Natural killer cell treated with Interleukin-12 subunit alpha and Interleukin-12 subunit beta and Interleukin-15 and Interleukin-18, amount 100 ng/mL, for 72 hours (primary cell): ENCODE data around the gene COPB1. TPM values are rescaled to one million over a fixed set of nuclear protein-coding genes. Genes with fewer than 3 reads are reported as not detected.

ENCODE experiments used
- ATAC-seq, 2 donors: fragments of 150-1000 bp; cut with Tn5 transposase in 1 of 2; sonication (Bioruptor Pico), chemical (Tn5 transposase) in 1 of 2; 2 replicates each; pipeline ENCODE4 v1.10.0; 2021
- DNase-seq: peaks from one replicate; pipeline ENCODE4 v3.0.0; 2022; ENCODE audit warnings: low spot score
- H3K27ac Mint-ChIP-seq, 2 donors: 1 replicate in 1 of 2; 2 replicates in 1 of 2; pipeline ENCODE4 v1.8.0; 2022; ENCODE audit warnings: mixed read lengths in 2 of 2, mild to moderate bottlenecking in 1 of 2, moderate library complexity in 1 of 2
- H3K27me3 Mint-ChIP-seq, 2 donors: 1 replicate in 1 of 2; 2 replicates in 1 of 2; pipeline ENCODE4 v1.8.0; 2022; ENCODE audit warnings: mixed read lengths in 2 of 2
- H3K36me3 Mint-ChIP-seq: one replicate; pipeline ENCODE4 v1.8.0; 2022; ENCODE audit warnings: mixed read lengths
- H3K4me1 Mint-ChIP-seq, 2 donors: 1 replicate in 1 of 2; 2 replicates in 1 of 2; pipeline ENCODE4 v1.8.0; 2022; ENCODE audit warnings: low read depth in 2 of 2, mixed read lengths in 2 of 2, mild to moderate bottlenecking in 1 of 2
- H3K4me3 Mint-ChIP-seq: one replicate; pipeline ENCODE4 v1.8.0; 2022; ENCODE audit warnings: mixed read lengths
- H3K9me3 Mint-ChIP-seq: 2 replicates; pipeline ENCODE4 v1.8.0; 2022; ENCODE audit warnings: mixed read lengths
- total RNA-seq, 2 donors: library from RNA; stranded (reverse); gene quantifications; one replicate each; pipeline ENCODE4 v1.2.3, GENCODE V29; 2022

COPB1 gene
- total RNA-seq, 2 donors from 2014 or later: 88.4 to 107 TPM

GRCh38 chr11:14444441-14445189, 55.0 kb downstream of the COPB1 start:
- Mint-ChIP-seq H3K27ac (peak overlapping the region in 1 of 2 donors; percentile 16), H3K9me3 (no peaks in the 10 kb centered on the region), H3K27me3 (no peaks in the 10 kb centered on the region), H3K36me3 (no peaks in the 10 kb centered on the region), H3K4me3 (no peak overlapping the region), H3K4me1 (peaks cover 15 to 25% of the 10 kb centered on the region in 2 donors)
- ATAC-seq (no peak), DNase-seq (no peak)

GRCh38 chr11:14443638-14444037, 56.0 kb downstream of the COPB1 start:
- Mint-ChIP-seq H3K27ac (no peak overlapping the region), H3K36me3 (no peaks in the 10 kb centered on the region), H3K4me3 (no peak overlapping the region), H3K4me1 (peaks cover 24 to 31% of the 10 kb centered on the region in 2 donors), H3K27me3 (no peaks in the 10 kb centered on the region), H3K9me3 (no peaks in the 10 kb centered on the region)
- no peak for ATAC-seq
- DNase-seq: no peak

GRCh38 chr11:14435717-14436512, 63.7 kb downstream of the COPB1 start:
- H3K36me3 Mint-ChIP-seq: peaks cover 7% of the 10 kb centered on the region
- DNase-seq (no peak), ATAC-seq (peak; percentile 66 to 77)
- no peaks in the 10 kb centered on the region for H3K27me3 Mint-ChIP-seq
- H3K4me1 Mint-ChIP-seq: peaks cover 44 to 52% of the 10 kb centered on the region in 2 donors
- H3K27ac Mint-ChIP-seq: no peak overlapping the region
- H3K9me3 Mint-ChIP-seq: peaks cover 4% of the 10 kb centered on the region
- H3K4me3 Mint-ChIP-seq: no peak overlapping the region

- peaks cover 7% of the 10 kb centered on the region for H3K36me3 Mint-ChIP-seq
- H3K4me1 Mint-ChIP-seq: no peaks in the 10 kb centered on the region
- no peak overlapping the region for H3K27ac Mint-ChIP-seq
- no peak for DNase-seq
- no peak for ATAC-seq
- peaks cover 3% of the 10 kb centered on the region for H3K9me3 Mint-ChIP-seq
- H3K4me3 Mint-ChIP-seq: no peak overlapping the region
- H3K27me3 Mint-ChIP-seq: no peaks in the 10 kb centered on the region
These were observed 74.0 kb downstream of the COPB1 start for GRCh38 chr11:14425621-14426020.

- no peaks in the 10 kb centered on the region for H3K27me3 Mint-ChIP-seq
- H3K36me3 Mint-ChIP-seq: no peaks in the 10 kb centered on the region
- DNase-seq: no peak
- no peak overlapping the region for H3K27ac Mint-ChIP-seq
- ATAC-seq: no peak
- H3K4me1 Mint-ChIP-seq: peaks cover 0 to 6% of the 10 kb centered on the region in 2 donors
- no peaks in the 10 kb centered on the region for H3K9me3 Mint-ChIP-seq
- H3K4me3 Mint-ChIP-seq: no peak overlapping the region
These were observed 75.5 kb downstream of the COPB1 start for GRCh38 chr11:14424096-14424495.

GRCh38 chr11:14423633-14424032, 76.0 kb downstream of the COPB1 start:
- H3K27me3 Mint-ChIP-seq: no peaks in the 10 kb centered on the region
- H3K9me3 Mint-ChIP-seq: no peaks in the 10 kb centered on the region
- H3K4me3 Mint-ChIP-seq: no peak overlapping the region
- ATAC-seq (no peak), DNase-seq (no peak)
- H3K27ac Mint-ChIP-seq: no peak overlapping the region
- no peaks in the 10 kb centered on the region for H3K36me3 Mint-ChIP-seq
- peaks cover 4 to 8% of the 10 kb centered on the region in 2 donors for H3K4me1 Mint-ChIP-seq

- DNase-seq (no peak), ATAC-seq (no peak)
- Mint-ChIP-seq H3K9me3 (no peaks in the 10 kb centered on the region), H3K27ac (no peak overlapping the region), H3K4me3 (no peak overlapping the region), H3K36me3 (no peaks in the 10 kb centered on the region), H3K27me3 (no peaks in the 10 kb centered on the region), H3K4me1 (peaks cover 8 to 9% of the 10 kb centered on the region in 2 donors)
These were observed 76.8 kb downstream of the COPB1 start for GRCh38 chr11:14422814-14423182.

- Mint-ChIP-seq H3K27ac (no peak overlapping the region), H3K9me3 (no peaks in the 10 kb centered on the region), H3K4me1 (peaks cover 12 to 15% of the 10 kb centered on the region in 2 donors), H3K36me3 (no peaks in the 10 kb centered on the region), H3K4me3 (no peak overlapping the region), H3K27me3 (no peaks in the 10 kb centered on the region)
- DNase-seq (no peak), ATAC-seq (no peak)
These were observed 77.4 kb downstream of the COPB1 start for GRCh38 chr11:14422052-14422813.

GRCh38 chr11:14420223-14420622, 79.4 kb downstream of the COPB1 start:
- no peaks in the 10 kb centered on the region for H3K9me3 Mint-ChIP-seq
- no peaks in the 10 kb centered on the region for H3K27me3 Mint-ChIP-seq
- ATAC-seq (no peak), DNase-seq (no peak)
- peaks cover 24 to 29% of the 10 kb centered on the region in 2 donors for H3K4me1 Mint-ChIP-seq
- H3K36me3 Mint-ChIP-seq: no peaks in the 10 kb centered on the region
- no peak overlapping the region for H3K4me3 Mint-ChIP-seq
- H3K27ac Mint-ChIP-seq: peak overlapping the region in 1 of 2 donors; percentile 78

GRCh38 chr11:14418801-14419417, 80.7 kb downstream of the COPB1 start:
- no peak for ATAC-seq
- Mint-ChIP-seq H3K27ac (peak overlapping the region in 1 of 2 donors; percentile 78), H3K4me3 (no peak overlapping the region), H3K27me3 (no peaks in the 10 kb centered on the region), H3K9me3 (no peaks in the 10 kb centered on the region), H3K36me3 (no peaks in the 10 kb centered on the region), H3K4me1 (peaks cover 36 to 42% of the 10 kb centered on the region in 2 donors)
- no peak for DNase-seq

- peak overlapping the region; percentile 97 to 99 for H3K27ac Mint-ChIP-seq
- no peak overlapping the region for H3K4me3 Mint-ChIP-seq
- H3K9me3 Mint-ChIP-seq: no peaks in the 10 kb centered on the region
- no peaks in the 10 kb centered on the region for H3K36me3 Mint-ChIP-seq
- ATAC-seq: no peak
- H3K27me3 Mint-ChIP-seq: no peaks in the 10 kb centered on the region
- H3K4me1 Mint-ChIP-seq: peaks cover 47 to 53% of the 10 kb centered on the region in 2 donors
- DNase-seq: no peak
These were observed 81.8 kb downstream of the COPB1 start for GRCh38 chr11:14417617-14418374.

- Mint-ChIP-seq H3K36me3 (no peaks in the 10 kb centered on the region), H3K27ac (peak overlapping the region; percentile 97 to 99), H3K4me1 (peaks cover 53 to 59% of the 10 kb centered on the region in 2 donors), H3K27me3 (no peaks in the 10 kb centered on the region), H3K4me3 (no peak overlapping the region), H3K9me3 (no peaks in the 10 kb centered on the region)
- ATAC-seq: no peak
- DNase-seq: no peak
These were observed 82.4 kb downstream of the COPB1 start for GRCh38 chr11:14417186-14417585.
